Suprapubic skin (tissue), 4 donors: ENCODE results near the gene EPHA8. TPM values are rescaled to one million over a fixed set of nuclear protein-coding genes. Genes with fewer than 3 reads are reported as not detected.
A peak's percentile ranks its signal among the peaks of the same experiment; 100 is the strongest.

ENCODE experiments used
- DNase-seq, 2 donors: peaks; one replicate each; pipeline ENCODE4 v3.0.0-alpha.2; 2019; ENCODE audit warnings: low spot score in 2 of 2
- H3K27ac ChIP-seq: fragments of 200-600 bp; sonication (generic); one replicate; pipeline ENCODE4 v1.5.1; 2019
- H3K27me3 ChIP-seq: fragments of 200-600 bp; sonication (generic); one replicate; pipeline ENCODE4 v1.5.1; 2019
- H3K36me3 ChIP-seq: fragments of 200-600 bp; sonication (generic); one replicate; pipeline ENCODE4 v1.5.1; 2019
- H3K4me1 ChIP-seq: fragments of 200-600 bp; sonication (generic); one replicate; pipeline ENCODE4 v1.5.1; 2019
- H3K4me3 ChIP-seq: fragments of 200-600 bp; sonication (generic); one replicate; pipeline ENCODE4 v1.5.1; 2019; ENCODE audit warnings: mild to moderate bottlenecking
- H3K9me3 ChIP-seq: fragments of 200-600 bp; sonication (generic); one replicate; pipeline ENCODE4 v1.5.1; 2019
- CTCF ChIP-seq, 2 donors: fragments of 200-600 bp in 1 of 2; fragments of 450-650 bp in 1 of 2; sonication (generic) in 1 of 2; IDR thresholded peaks; one replicate each; pipeline ENCODE4 v1.5.1; 2016 to 2019; ENCODE audit warnings: antibody characterized with exemption in 2 of 2, mild to moderate bottlenecking in 1 of 2, moderate library complexity in 1 of 2
- EP300 ChIP-seq: sonication (generic); formaldehyde crosslinking; IDR thresholded peaks from one replicate; pipeline ENCODE4 v1.6.1; 2017; ENCODE audit warnings: antibody characterized with exemption
- POLR2A ChIP-seq, 2 donors: fragments of 450-650 bp; IDR thresholded peaks; one replicate each; pipeline ENCODE4 v1.6.1; 2017; ENCODE audit warnings: antibody characterized with exemption in 2 of 2, mild to moderate bottlenecking in 2 of 2, moderate library complexity in 2 of 2
- POLR2AphosphoS5 ChIP-seq, 3 donors: sonication (generic); formaldehyde crosslinking; IDR thresholded peaks; one replicate each; pipeline ENCODE4 v1.6.1; 2017; ENCODE audit warnings: antibody characterized with exemption in 3 of 3
- WGBS: methylation state at CpG from one replicate; pipeline ENCODE4 v1.1.5; 2018; 5-methylcytosine and 5-hydroxymethylcytosine counted together
- total RNA-seq, 4 donors: library from RNA; depleted of rRNA; stranded (reverse); fragments of >200 nt; gene quantifications; one replicate each; pipeline ENCODE4 v1.1.0, GENCODE V29; 2016

EPHA8 gene
- total RNA-seq, 4 donors from 2014 or later: 0.34 to 0.64 TPM; not detected in 2

GRCh38 chr1:22529901-22530621, 33.2 kb upstream of the EPHA8 start:
- H3K4me3 ChIP-seq: no peak overlapping the region
- H3K36me3 ChIP-seq: peaks cover 34% of the 10 kb centered on the region
- peak overlapping the region; percentile 22 for H3K27ac ChIP-seq
- no peaks in the 10 kb centered on the region for H3K9me3 ChIP-seq
- peaks cover 9% of the 10 kb centered on the region for H3K4me1 ChIP-seq
- no peaks in the 10 kb centered on the region for H3K27me3 ChIP-seq
- TF ChIP-seq POLR2AphosphoS5 (IDR thresholded peaks at IDR 0.05) (no peak), CTCF (IDR thresholded peaks at IDR 0.05) (no peak), POLR2A (IDR thresholded peaks at IDR 0.05) (no peak), EP300 (no peak)
- DNase-seq: peak in 1 of 2 donors; percentile 42
- 59% methylated on average over 12 of the region's 12 CpGs for WGBS

- no peaks in the 10 kb centered on the region for H3K27me3 ChIP-seq
- no peak for DNase-seq
- TF ChIP-seq CTCF (IDR thresholded peaks at IDR 0.05): no peak
- no peaks in the 10 kb centered on the region for H3K9me3 ChIP-seq
- 83% methylated on average over 3 of the region's 3 CpGs for WGBS
- H3K4me3 ChIP-seq: no peak overlapping the region
- peaks cover 28% of the 10 kb centered on the region for H3K36me3 ChIP-seq
- H3K27ac ChIP-seq: peak overlapping the region; percentile 22
- H3K4me1 ChIP-seq: peaks cover 9% of the 10 kb centered on the region
Observed at GRCh38 chr1:22530715-22531114, 32.6 kb upstream of the EPHA8 start.

DNA sequence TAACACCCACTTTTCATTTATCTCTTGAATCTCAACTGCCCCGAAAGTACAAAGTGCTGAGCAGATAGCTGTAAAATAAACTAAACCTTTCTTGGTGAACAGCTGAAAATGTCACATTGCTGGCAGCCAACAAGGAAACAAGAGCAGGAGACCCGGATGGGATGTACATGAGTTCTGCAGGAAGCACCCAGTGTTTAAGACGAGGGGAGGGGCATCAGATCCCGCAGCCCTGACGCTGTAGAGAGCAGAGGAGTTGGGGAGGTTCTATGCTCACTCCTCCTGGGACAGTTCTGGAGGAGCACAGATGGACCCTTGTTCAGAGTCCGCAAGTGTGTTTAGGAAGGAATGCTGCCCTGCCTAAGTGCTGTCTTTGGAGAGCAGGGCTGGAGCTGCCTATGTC, 32.0 kb upstream of the EPHA8 start:
- 83% methylated on average over 6 of the region's 6 CpGs for WGBS
- Histone ChIP-seq H3K27ac (no peak overlapping the region), H3K4me1 (peaks cover 9% of the 10 kb centered on the region), H3K4me3 (no peak overlapping the region), H3K9me3 (no peaks in the 10 kb centered on the region), H3K36me3 (peaks cover 23% of the 10 kb centered on the region), H3K27me3 (no peaks in the 10 kb centered on the region)
- TF ChIP-seq POLR2A (IDR thresholded peaks at IDR 0.05): no peak
- TF ChIP-seq CTCF (IDR thresholded peaks at IDR 0.05): no peak
- TF ChIP-seq POLR2AphosphoS5 (IDR thresholded peaks at IDR 0.05): no peak
- TF ChIP-seq EP300: no peak
- no peak for DNase-seq

- H3K27me3 ChIP-seq: no peaks in the 10 kb centered on the region
- peaks cover 9% of the 10 kb centered on the region for H3K4me1 ChIP-seq
- WGBS: 94% methylated on average over 11 of the region's 11 CpGs
- peaks cover 3% of the 10 kb centered on the region for H3K36me3 ChIP-seq
- H3K9me3 ChIP-seq: no peaks in the 10 kb centered on the region
- DNase-seq: no peak
- TF ChIP-seq POLR2AphosphoS5 (IDR thresholded peaks at IDR 0.05) (no peak), CTCF (IDR thresholded peaks at IDR 0.05) (no peak), EP300 (no peak), POLR2A (IDR thresholded peaks at IDR 0.05) (no peak)
- H3K27ac ChIP-seq: no peak overlapping the region
- H3K4me3 ChIP-seq: no peak overlapping the region
Observed at GRCh38 chr1:22533244-22533895, 29.9 kb upstream of the EPHA8 start.

DNA sequence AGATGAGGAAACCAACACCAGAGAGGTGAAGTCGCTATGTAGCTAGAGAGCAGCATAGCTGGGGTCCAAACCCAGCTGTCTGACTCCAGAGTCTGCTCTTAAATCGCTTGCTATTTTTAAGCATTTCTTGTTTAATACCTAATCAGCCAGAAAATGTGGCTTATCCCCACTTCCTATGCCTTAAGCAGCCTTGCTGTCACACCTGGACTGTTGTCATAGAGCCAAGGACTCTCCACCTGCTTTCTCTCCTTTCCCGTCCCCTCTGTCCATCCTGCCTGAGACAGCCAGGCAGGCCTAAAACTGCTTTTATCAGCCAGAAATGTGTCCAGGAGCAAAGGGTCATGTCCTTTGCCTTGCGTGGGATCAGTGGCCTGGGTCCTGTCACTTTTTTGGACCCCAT, 28.3 kb upstream of the EPHA8 start:
- DNase-seq: no peak
- Histone ChIP-seq H3K27ac (no peak overlapping the region), H3K4me3 (no peak overlapping the region), H3K4me1 (peaks cover 8% of the 10 kb centered on the region), H3K27me3 (no peaks in the 10 kb centered on the region), H3K36me3 (no peaks in the 10 kb centered on the region), H3K9me3 (no peaks in the 10 kb centered on the region)
- WGBS: 95% methylated on average over 4 of the region's 4 CpGs
- no peak for TF ChIP-seq EP300
- no peak for TF ChIP-seq POLR2AphosphoS5 (IDR thresholded peaks at IDR 0.05)
- TF ChIP-seq POLR2A (IDR thresholded peaks at IDR 0.05): no peak
- TF ChIP-seq CTCF (IDR thresholded peaks at IDR 0.05): no peak
